ENCODE measurements around the gene SNRNP70. TPM values are rescaled to one million over a fixed set of nuclear protein-coding genes. Genes with fewer than 3 reads are reported as not detected.

The SNRNP70 gene
- total and polyA plus RNA-seq, 2 of the 13 experiments (the other 11 are each of a cell fraction or from before 2014, with no cell fraction given), result 150 to 210 TPM

DNA sequence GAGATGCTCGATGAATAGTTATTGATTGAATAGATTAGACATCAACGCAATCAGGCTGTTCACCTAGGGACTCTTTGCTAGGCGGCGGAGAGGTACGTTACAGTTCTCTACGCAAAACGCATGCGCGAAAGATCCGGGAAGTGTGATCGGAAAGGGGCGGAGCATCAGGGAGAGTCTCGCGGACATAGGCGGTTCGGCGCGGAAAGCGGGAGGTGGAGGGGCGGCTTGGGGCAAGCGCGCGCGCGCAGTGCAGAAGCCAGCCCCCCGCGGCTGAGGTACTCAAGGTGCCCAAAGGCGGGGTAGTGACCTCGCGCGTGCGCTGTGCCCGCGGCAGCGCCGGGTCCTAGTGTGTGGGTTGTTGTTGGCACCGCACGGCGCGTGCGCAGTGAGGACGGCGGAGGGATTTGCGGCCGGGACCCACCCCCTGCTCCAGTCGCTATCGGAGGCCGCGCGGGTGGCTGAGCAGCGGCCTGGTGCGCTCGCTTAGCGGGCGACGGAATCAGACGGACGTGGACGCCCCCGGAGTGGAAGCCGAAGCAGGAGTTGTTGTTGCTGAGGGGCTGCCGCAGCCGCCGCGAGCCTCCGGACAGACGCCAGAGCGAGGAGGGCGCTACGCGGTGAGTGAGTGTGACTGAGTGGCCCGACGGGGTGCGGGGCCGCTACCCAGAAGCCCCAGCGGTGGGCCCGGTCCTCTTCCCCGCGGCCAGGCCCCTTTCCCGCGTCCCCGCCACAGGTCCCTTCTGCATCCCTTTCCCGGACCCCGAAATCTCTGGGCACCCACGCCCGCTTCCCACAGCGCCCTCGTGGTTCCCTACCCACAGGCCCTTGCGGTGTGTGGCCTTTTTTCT, at the start of gene SNRNP70 (continued):
- TF ChIP-seq PLRG1 (conservative IDR thresholded peaks at IDR 0.05) (no peak), ZNF792 (CRISPR knock-in tag; IDR thresholded peaks at IDR 0.05) (peak; percentile 67; the same call in 1 of the 2 replicates), ZNF12 (CRISPR knock-in tag; IDR thresholded peaks at IDR 0.05) (peak; percentile 21; the same call in 1 of the 2 replicates), ZNF569 (CRISPR knock-in tag; IDR thresholded peaks at IDR 0.05; ENCODE audit: borderline replicate concordance) (no peak), ATM (IDR thresholded peaks at IDR 0.05; ENCODE audit: borderline replicate concordance) (no peak), ZNF205 (CRISPR knock-in tag; IDR thresholded peaks at IDR 0.05) (peak; percentile 79; the same call in 1 of the 2 replicates), ZNF644 (CRISPR knock-in tag; IDR thresholded peaks at IDR 0.05; ENCODE audit: low read depth) (no peak), ARNT2 (CRISPR knock-in tag; IDR thresholded peaks at IDR 0.05; ENCODE audit: low read depth) (peak; percentile 86; the same call in 1 of the 2 replicates), ZSCAN12 (CRISPR knock-in tag; IDR thresholded peaks at IDR 0.05) (no peak), CENPT (CRISPR knock-in tag; IDR thresholded peaks at IDR 0.05; ENCODE audit: low read depth) (no peak), PCBP1 (IDR thresholded peaks at IDR 0.05; ENCODE audit: borderline replicate concordance, low read depth, low read length) (peak; percentile 95), HNRNPL (IDR thresholded peaks at IDR 0.05; ENCODE audit: low read depth, low read length) (peak; percentile 47; the same call in 1 of the 2 replicates), SMYD3 (CRISPR knock-in tag; IDR thresholded peaks at IDR 0.05) (no peak), POLR2A (IDR thresholded peaks at IDR 0.05; ENCODE audit: insufficient read depth in 1 of 2, low read depth in 2 of 2, low read length in 2 of 2) (peak; percentile 93 to 94), RAD51 (IDR thresholded peaks at IDR 0.05; ENCODE audit: borderline replicate concordance) (no peak), CREB1 (IDR thresholded peaks at IDR 0.05) (peak; percentile 68), CREB1 (CRISPR knock-in tag; IDR thresholded peaks at IDR 0.05) (peak; percentile 75)
- TF ChIP-seq, protein P1, sequence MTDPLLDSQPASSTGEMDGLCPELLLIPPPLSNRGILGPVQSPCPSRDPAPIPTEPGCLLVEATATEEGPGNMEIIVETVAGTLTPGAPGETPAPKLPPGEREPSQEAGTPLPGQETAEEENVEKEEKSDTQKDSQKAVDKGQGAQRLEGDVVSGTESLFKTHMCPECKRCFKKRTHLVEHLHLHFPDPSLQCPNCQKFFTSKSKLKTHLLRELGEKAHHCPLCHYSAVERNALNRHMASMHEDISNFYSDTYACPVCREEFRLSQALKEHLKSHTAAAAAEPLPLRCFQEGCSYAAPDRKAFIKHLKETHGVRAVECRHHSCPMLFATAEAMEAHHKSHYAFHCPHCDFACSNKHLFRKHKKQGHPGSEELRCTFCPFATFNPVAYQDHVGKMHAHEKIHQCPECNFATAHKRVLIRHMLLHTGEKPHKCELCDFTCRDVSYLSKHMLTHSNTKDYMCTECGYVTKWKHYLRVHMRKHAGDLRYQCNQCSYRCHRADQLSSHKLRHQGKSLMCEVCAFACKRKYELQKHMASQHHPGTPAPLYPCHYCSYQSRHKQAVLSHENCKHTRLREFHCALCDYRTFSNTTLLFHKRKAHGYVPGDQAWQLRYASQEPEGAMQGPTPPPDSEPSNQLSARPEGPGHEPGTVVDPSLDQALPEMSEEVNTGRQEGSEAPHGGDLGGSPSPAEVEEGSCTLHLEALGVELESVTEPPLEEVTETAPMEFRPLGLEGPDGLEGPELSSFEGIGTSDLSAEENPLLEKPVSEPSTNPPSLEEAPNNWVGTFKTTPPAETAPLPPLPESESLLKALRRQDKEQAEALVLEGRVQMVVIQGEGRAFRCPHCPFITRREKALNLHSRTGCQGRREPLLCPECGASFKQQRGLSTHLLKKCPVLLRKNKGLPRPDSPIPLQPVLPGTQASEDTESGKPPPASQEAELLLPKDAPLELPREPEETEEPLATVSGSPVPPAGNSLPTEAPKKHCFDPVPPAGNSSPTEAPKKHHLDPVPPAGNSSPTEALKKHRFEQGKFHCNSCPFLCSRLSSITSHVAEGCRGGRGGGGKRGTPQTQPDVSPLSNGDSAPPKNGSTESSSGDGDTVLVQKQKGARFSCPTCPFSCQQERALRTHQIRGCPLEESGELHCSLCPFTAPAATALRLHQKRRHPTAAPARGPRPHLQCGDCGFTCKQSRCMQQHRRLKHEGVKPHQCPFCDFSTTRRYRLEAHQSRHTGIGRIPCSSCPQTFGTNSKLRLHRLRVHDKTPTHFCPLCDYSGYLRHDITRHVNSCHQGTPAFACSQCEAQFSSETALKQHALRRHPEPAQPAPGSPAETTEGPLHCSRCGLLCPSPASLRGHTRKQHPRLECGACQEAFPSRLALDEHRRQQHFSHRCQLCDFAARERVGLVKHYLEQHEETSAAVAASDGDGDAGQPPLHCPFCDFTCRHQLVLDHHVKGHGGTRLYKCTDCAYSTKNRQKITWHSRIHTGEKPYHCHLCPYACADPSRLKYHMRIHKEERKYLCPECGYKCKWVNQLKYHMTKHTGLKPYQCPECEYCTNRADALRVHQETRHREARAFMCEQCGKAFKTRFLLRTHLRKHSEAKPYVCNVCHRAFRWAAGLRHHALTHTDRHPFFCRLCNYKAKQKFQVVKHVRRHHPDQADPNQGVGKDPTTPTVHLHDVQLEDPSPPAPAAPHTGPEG (CRISPR knock-in tag; IDR thresholded peaks at IDR 0.05), result peak; percentile 71; the same call in 1 of the 2 replicates
- TF ChIP-seq, protein P2, sequence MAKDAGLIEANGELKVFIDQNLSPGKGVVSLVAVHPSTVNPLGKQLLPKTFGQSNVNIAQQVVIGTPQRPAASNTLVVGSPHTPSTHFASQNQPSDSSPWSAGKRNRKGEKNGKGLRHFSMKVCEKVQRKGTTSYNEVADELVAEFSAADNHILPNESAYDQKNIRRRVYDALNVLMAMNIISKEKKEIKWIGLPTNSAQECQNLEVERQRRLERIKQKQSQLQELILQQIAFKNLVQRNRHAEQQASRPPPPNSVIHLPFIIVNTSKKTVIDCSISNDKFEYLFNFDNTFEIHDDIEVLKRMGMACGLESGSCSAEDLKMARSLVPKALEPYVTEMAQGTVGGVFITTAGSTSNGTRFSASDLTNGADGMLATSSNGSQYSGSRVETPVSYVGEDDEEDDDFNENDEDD (CRISPR knock-in tag; IDR thresholded peaks at IDR 0.05; ENCODE audit: borderline replicate concordance), result peak; percentile 70; the same call in 1 of the 2 replicates
- TF ChIP-seq, protein P3, sequence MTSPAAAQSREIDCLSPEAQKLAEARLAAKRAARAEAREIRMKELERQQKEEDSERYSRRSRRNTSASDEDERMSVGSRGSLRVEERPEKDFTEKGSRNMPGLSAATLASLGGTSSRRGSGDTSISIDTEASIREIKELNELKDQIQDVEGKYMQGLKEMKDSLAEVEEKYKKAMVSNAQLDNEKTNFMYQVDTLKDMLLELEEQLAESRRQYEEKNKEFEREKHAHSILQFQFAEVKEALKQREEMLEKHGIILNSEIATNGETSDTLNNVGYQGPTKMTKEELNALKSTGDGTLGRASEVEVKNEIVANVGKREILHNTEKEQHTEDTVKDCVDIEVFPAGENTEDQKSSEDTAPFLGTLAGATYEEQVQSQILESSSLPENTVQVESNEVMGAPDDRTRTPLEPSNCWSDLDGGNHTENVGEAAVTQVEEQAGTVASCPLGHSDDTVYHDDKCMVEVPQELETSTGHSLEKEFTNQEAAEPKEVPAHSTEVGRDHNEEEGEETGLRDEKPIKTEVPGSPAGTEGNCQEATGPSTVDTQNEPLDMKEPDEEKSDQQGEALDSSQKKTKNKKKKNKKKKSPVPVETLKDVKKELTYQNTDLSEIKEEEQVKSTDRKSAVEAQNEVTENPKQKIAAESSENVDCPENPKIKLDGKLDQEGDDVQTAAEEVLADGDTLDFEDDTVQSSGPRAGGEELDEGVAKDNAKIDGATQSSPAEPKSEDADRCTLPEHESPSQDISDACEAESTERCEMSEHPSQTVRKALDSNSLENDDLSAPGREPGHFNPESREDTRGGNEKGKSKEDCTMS (CRISPR knock-in tag; conservative IDR thresholded peaks at IDR 0.05), result no peak
